Nephron progenitor cell (in vitro differentiated cells): ENCODE results near the gene TPRG1L.

Experiments
- DNase-seq: peaks from one replicate; pipeline ENCODE4 v3.0.0; 2021
- H3K27ac Mint-ChIP-seq: 2 replicates; pipeline ENCODE4 v1.8.0; 2021; ENCODE audit warnings: mild to moderate bottlenecking, moderate library complexity, mixed read lengths
- H3K27me3 Mint-ChIP-seq: 2 replicates; pipeline ENCODE4 v1.8.0; 2021; ENCODE audit warnings: mild to moderate bottlenecking, low read depth, mixed read lengths; ENCODE audit not compliant: poor library complexity
- H3K36me3 Mint-ChIP-seq: 2 replicates; pipeline ENCODE4 v1.8.0; 2021; ENCODE audit warnings: low read depth, mixed read lengths
- H3K4me1 Mint-ChIP-seq: 2 replicates; pipeline ENCODE4 v1.8.0; 2021; ENCODE audit warnings: mixed read lengths
- H3K4me3 Mint-ChIP-seq: 2 replicates; pipeline ENCODE4 v1.8.0; 2021; ENCODE audit warnings: mild to moderate bottlenecking, moderate library complexity, mixed read lengths
- H3K9me3 Mint-ChIP-seq: 2 replicates; pipeline ENCODE4 v1.8.0; 2021; ENCODE audit warnings: mild to moderate bottlenecking, moderate library complexity, mixed read lengths
- CTCF ChIP-seq: fragments of 200-600 bp; sonication (generic); IDR thresholded peaks from 2 replicates; pipeline ENCODE4 v1.5.0; 2021; ENCODE audit warnings: antibody characterized with exemption

TPRG1L gene

GRCh38 chr1:3646596-3646995, 21.8 kb downstream of the TPRG1L start:
- no peaks in the 10 kb centered on the region for H3K9me3 Mint-ChIP-seq
- no peak overlapping the region for H3K4me3 Mint-ChIP-seq
- H3K27me3 Mint-ChIP-seq: peaks cover 21% of the 10 kb centered on the region
- no peak overlapping the region for H3K27ac Mint-ChIP-seq
- peaks cover 23% of the 10 kb centered on the region for H3K36me3 Mint-ChIP-seq
- no peak for DNase-seq
- peaks cover 17% of the 10 kb centered on the region for H3K4me1 Mint-ChIP-seq
- TF ChIP-seq CTCF: no peak

- Mint-ChIP-seq H3K27ac (no peak within 1 kb of the TSS), H3K9me3 (no peaks in the 10 kb centered on the region), H3K36me3 (peaks cover 10% of the 10 kb centered on the region), H3K4me1 (peaks cover 17% of the 10 kb centered on the region), H3K27me3 (peaks cover 48% of the 10 kb centered on the region), H3K4me3 (peak within 1 kb of the TSS; percentile 81)
- TF ChIP-seq CTCF: no peak
- peak; percentile 88 for DNase-seq
Measured at GRCh38 chr1:3649342-3650247, 24.8 kb downstream of the TPRG1L start, which contains the start of gene WRAP73. TSS of gene WRAP73 (minus strand) at chr1:3650103. CDS start at chr1:3649999, 104 bp downstream.

- Mint-ChIP-seq H3K4me3 (peak overlapping the region; percentile 81), H3K36me3 (peaks cover 5% of the 10 kb centered on the region), H3K4me1 (peaks cover 17% of the 10 kb centered on the region), H3K27me3 (peaks cover 57% of the 10 kb centered on the region), H3K27ac (no peak overlapping the region), H3K9me3 (no peaks in the 10 kb centered on the region)
- TF ChIP-seq CTCF: no peak
- DNase-seq: no peak
Measured at GRCh38 chr1:3650248-3651025, 25.6 kb downstream of the TPRG1L start.

- TF ChIP-seq CTCF: no peak
- H3K27ac Mint-ChIP-seq: no peak overlapping the region
- H3K36me3 Mint-ChIP-seq: peaks cover under 1% of the 10 kb centered on the region
- peak; percentile 50 for DNase-seq
- peak overlapping the region; percentile 60 for H3K4me3 Mint-ChIP-seq
- no peaks in the 10 kb centered on the region for H3K9me3 Mint-ChIP-seq
- peaks cover 21% of the 10 kb centered on the region for H3K4me1 Mint-ChIP-seq
- H3K27me3 Mint-ChIP-seq: peaks cover 65% of the 10 kb centered on the region
Measured at GRCh38 chr1:3651026-3651929, 26.5 kb downstream of the TPRG1L start.

- no peak for TF ChIP-seq CTCF
- Mint-ChIP-seq H3K4me3 (peak within 1 kb of the TSS; percentile 63), H3K27me3 (peaks cover 73% of the 10 kb centered on the region), H3K9me3 (no peaks in the 10 kb centered on the region), H3K4me1 (peaks cover 25% of the 10 kb centered on the region), H3K27ac (no peak within 1 kb of the TSS), H3K36me3 (no peaks in the 10 kb centered on the region)
- peak; percentile 69 for DNase-seq
Measured at GRCh38 chr1:3651930-3652547, 27.2 kb downstream of the TPRG1L start, which contains the start of gene TP73. TSS of gene TP73 (plus strand) at chr1:3652516. CDS start at chr1:3682366, 29,850 bp downstream.
